HL-60 (cell line): ENCODE measurements around the gene CD34.

Experiments
- GABPA ChIP-seq: IDR thresholded peaks from 2 replicates; pipeline ENCODE4 v1.6.1; 2012; ENCODE audit warnings: low read depth
- SPI1 ChIP-seq: IDR thresholded peaks from 2 replicates; pipeline ENCODE4 v1.6.1; 2012; ENCODE audit warnings: low read depth, mild to moderate bottlenecking, borderline replicate concordance
- TF ChIP-seq, protein P1 (sequence below): IDR thresholded peaks from one replicate; pipeline ENCODE4 v1.5.1; 2011; ENCODE audit warnings: low read length, control low read depth, inconsistent platforms; ENCODE audit not compliant: insufficient read depth

DNA sequence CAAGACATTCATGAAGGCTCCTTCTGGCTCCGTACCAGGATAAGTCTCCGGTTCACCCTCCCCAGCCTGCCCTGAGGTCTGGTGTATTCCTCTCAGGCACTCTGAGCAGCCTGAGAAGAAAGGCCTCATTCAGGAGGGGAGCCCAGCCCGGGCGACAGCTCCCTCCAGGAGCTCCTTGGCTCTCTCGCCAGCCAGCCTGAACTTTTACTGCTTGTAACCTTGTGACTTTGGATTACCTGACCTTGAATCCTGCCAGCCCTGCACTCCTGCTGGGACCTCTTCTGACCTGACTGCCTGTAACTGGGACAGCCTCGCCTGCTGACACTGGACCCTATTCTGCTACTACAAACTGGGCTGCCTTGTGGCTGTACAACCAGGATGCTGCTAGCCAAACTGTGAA is 65.8 kb downstream of the CD34 start:
- no peak for TF ChIP-seq GABPA
- TF ChIP-seq SPI1 = no peak
- TF ChIP-seq, protein P1, sequence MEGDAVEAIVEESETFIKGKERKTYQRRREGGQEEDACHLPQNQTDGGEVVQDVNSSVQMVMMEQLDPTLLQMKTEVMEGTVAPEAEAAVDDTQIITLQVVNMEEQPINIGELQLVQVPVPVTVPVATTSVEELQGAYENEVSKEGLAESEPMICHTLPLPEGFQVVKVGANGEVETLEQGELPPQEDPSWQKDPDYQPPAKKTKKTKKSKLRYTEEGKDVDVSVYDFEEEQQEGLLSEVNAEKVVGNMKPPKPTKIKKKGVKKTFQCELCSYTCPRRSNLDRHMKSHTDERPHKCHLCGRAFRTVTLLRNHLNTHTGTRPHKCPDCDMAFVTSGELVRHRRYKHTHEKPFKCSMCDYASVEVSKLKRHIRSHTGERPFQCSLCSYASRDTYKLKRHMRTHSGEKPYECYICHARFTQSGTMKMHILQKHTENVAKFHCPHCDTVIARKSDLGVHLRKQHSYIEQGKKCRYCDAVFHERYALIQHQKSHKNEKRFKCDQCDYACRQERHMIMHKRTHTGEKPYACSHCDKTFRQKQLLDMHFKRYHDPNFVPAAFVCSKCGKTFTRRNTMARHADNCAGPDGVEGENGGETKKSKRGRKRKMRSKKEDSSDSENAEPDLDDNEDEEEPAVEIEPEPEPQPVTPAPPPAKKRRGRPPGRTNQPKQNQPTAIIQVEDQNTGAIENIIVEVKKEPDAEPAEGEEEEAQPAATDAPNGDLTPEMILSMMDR = no peak
